Smooth muscle cell of trachea (primary cell): Measurements from ENCODE around the gene ANKS1B. TPM values are rescaled to one million over a fixed set of nuclear protein-coding genes. Genes with fewer than 3 reads are reported as not detected.

Source experiments
- total RNA-seq: library from RNA; depleted of rRNA; stranded (reverse); fragments of >200 nt; gene quantifications from 2 replicates; pipeline ENCODE4 v1.2.1, GENCODE V29; 2014

ANKS1B gene
- 0.66 and 0.87 TPM in 2 replicates for total RNA-seq

GRCh38 chr12:99984271-99985128 lies at the start of gene ANKS1B:
TSS of gene ANKS1B (minus strand) at chr12:99984936. CDS start at chr12:99984237, 699 bp downstream.

GRCh38 chr12:99647453-99647852 lies 337.3 kb downstream of the ANKS1B start, which contains the start of gene GARIN6:
TSS of gene GARIN6 (plus strand) at chr12:99647753. CDS start at chr12:99648175, 422 bp downstream.

Other genes with a start within 250 kb of the ANKS1B start
- 45.5 and 47.6 TPM in 2 replicates for gene BLTP3B, start 157.9 kb upstream of the ANKS1B start, total RNA-seq
- 15.5 and 25.9 TPM in 2 replicates for gene ACTR6, start 215.9 kb upstream of the ANKS1B start, total RNA-seq